K562 (cell line): ENCODE measurements around the gene MEIS2. TPM values are rescaled to one million over a fixed set of nuclear protein-coding genes. Genes with fewer than 3 reads are reported as not detected.

Source experiments
- ATAC-seq: fragments of 200-7000 bp; cut with Tn5 transposase; 3 replicates; pipeline ENCODE4 v1.9.1; 2020; ENCODE audit warnings: moderate library complexity
- BruUV-seq: library from RNA; stranded (reverse); fragments of 400-500 nt; replicated peaks from 2 replicates; lab custom pipeline; 2021; lab: Mats Ljungman, UMichigan
- CTCF ChIA-PET: fragments of 300-600 bp; formaldehyde crosslinking; extraction: SDS; loops from one replicate; lab custom pipeline; 2021; ENCODE audit warnings: low intra/inter-chr PET ratio; lab: Yijun Ruan, JAX
- POLR2A ChIA-PET: fragments of 300-600, 350-650 bp; sonication (Branson Sonifier 250); formaldehyde crosslinking; extraction: SDS; loops from one replicate; lab custom pipeline; 2021; ENCODE audit warnings: antibody characterized with exemption, inconsistent platforms; lab: Yijun Ruan, JAX
- DNase-seq, 4 experiments: peaks; one replicate each; pipeline versions ENCODE4 v3.0.0 to v3.0.0-alpha.2; 2011 to 2018; ENCODE audit warnings: low spot score in 3 of 4, mixed read lengths in 3 of 4; ENCODE audit errors: extremely low read depth in 1 of 4
- FAIRE-seq: peaks from 2 replicates; lab custom pipeline; 2011; peaks lifted over from hg19 to GRCh38; lab: Jason Lieb, UNC
- H2AFZ ChIP-seq: 2 replicates; pipeline ENCODE4 v1.6.0; 2011; ENCODE audit warnings: low read depth, low read length, control low read depth, inconsistent platforms
- H3K27ac ChIP-seq: fragments of 200-600 bp; 3 replicates; pipeline ENCODE4 v1.8.0; 2011; ENCODE audit warnings: low read depth, mild to moderate bottlenecking, control low read depth, inconsistent platforms, low read length, moderate library complexity, mixed read lengths; ENCODE audit errors: extremely low read depth
- H3K27me3 ChIP-seq, 2 experiments: fragments of 300-600 bp in 1 of 2; 2 replicates in 1 of 2; 3 replicates in 1 of 2; pipeline versions ENCODE4 v1.6.0 to v1.8.0; 2011; ENCODE audit warnings: inconsistent platforms in 2 of 2, low read length in 2 of 2, mild to moderate bottlenecking in 1 of 2, mixed read lengths in 1 of 2, moderate library complexity in 1 of 2; ENCODE audit not compliant: control insufficient read depth in 2 of 2, insufficient read depth in 2 of 2
- H3K36me3 ChIP-seq: fragments of 300-600 bp; 3 replicates; pipeline ENCODE4 v1.8.0; 2011; ENCODE audit warnings: mild to moderate bottlenecking, low read length, inconsistent platforms; ENCODE audit not compliant: control insufficient read depth, insufficient read depth
- H3K4me1 ChIP-seq, 2 experiments: fragments of 200-600 bp in 1 of 2; replicated peaks in 1 of 2; 2 replicates in 1 of 2; 3 replicates in 1 of 2; pipeline versions ENCODE4 v1.5.1 to v1.8.0; 2011; ENCODE audit warnings: inconsistent platforms in 2 of 2, low read length in 2 of 2, mild to moderate bottlenecking in 1 of 2, mixed read lengths in 1 of 2, moderate library complexity in 1 of 2; ENCODE audit not compliant: control insufficient read depth in 2 of 2, insufficient read depth in 2 of 2
- H3K4me2 ChIP-seq: 2 replicates; pipeline ENCODE4 v1.6.1; 2011; ENCODE audit warnings: low read length, control low read depth, inconsistent platforms, mixed read lengths; ENCODE audit not compliant: insufficient read depth
- H3K4me3 ChIP-seq: fragments of 200-600 bp; sonication (generic), shearing (Covaris generic); 2 replicates; pipeline ENCODE4 v1.5.1; 2016; ENCODE audit warnings: control low read depth, inconsistent platforms
- H3K79me2 ChIP-seq: fragments of 200-600 bp; 3 replicates; pipeline ENCODE4 v1.8.0; 2011; ENCODE audit warnings: low read length, inconsistent platforms; ENCODE audit not compliant: control insufficient read depth, insufficient read depth
- H3K9ac ChIP-seq, 2 experiments: 2 replicates each; pipeline versions ENCODE4 v1.6.0 to v1.6.1; 2011; ENCODE audit warnings: low read depth in 2 of 2, low read length in 2 of 2, control low read depth in 1 of 2, inconsistent platforms in 1 of 2, mild to moderate bottlenecking in 1 of 2, mixed read lengths in 1 of 2; ENCODE audit not compliant: insufficient read depth in 1 of 2
- H3K9me1 ChIP-seq: one replicate; pipeline ENCODE4 v1.6.0; 2011; ENCODE audit warnings: inconsistent platforms, mild to moderate bottlenecking, low read length, moderate library complexity; ENCODE audit not compliant: control insufficient read depth, insufficient read depth
- H3K9me3 ChIP-seq: replicated peaks from 2 replicates; pipeline ENCODE4 v1.5.1; 2011; ENCODE audit warnings: low read depth, low read length, inconsistent platforms; ENCODE audit not compliant: control insufficient read depth, insufficient read depth
- H4K20me1 ChIP-seq: replicated peaks from 2 replicates; pipeline ENCODE4 v1.6.1; 2011; ENCODE audit warnings: low read length, inconsistent platforms, mixed read lengths; ENCODE audit not compliant: control insufficient read depth, insufficient read depth
- CTBP1 ChIP-seq: fragments of 450-650 bp; IDR thresholded peaks from 2 replicates; pipeline ENCODE4 v1.6.1; 2016; ENCODE audit warnings: borderline replicate concordance
- GABPB1 ChIP-seq: sonication (generic); formaldehyde crosslinking; IDR thresholded peaks from 2 replicates; pipeline ENCODE4 v1.8.0; 2022; ENCODE audit warnings: mild to moderate bottlenecking, missing genetic modification reagents
- HIVEP1 ChIP-seq: fragments of 250-450 bp; sonication (Bioruptor Pico); IDR thresholded peaks from 2 replicates; pipeline ENCODE4 v1.4.0; 2020; ENCODE audit warnings: mild to moderate bottlenecking
- HMGN3 ChIP-seq: IDR thresholded peaks from 2 replicates; pipeline ENCODE4 v1.6.1; 2011; ENCODE audit warnings: borderline replicate concordance, low read depth, mild to moderate bottlenecking, mixed read lengths, low read length; ENCODE audit not compliant: insufficient read length; ENCODE audit errors: extremely low read depth
- HNRNPUL1 ChIP-seq: fragments of 200-400 bp; formaldehyde crosslinking; IDR thresholded peaks from 2 replicates; pipeline ENCODE4 v1.6.1; 2017; ENCODE audit warnings: low read length
- HOXB6 ChIP-seq: fragments of 250-450 bp; sonication (Bioruptor Pico); IDR thresholded peaks from 2 replicates; pipeline ENCODE4 v1.5.1; 2022; ENCODE audit warnings: mild to moderate bottlenecking, borderline replicate concordance
- MCM2 ChIP-seq: fragments of 450-650 bp; IDR thresholded peaks from 2 replicates; pipeline ENCODE4 v1.6.1; 2017; ENCODE audit warnings: low read depth, mild to moderate bottlenecking
- NONO ChIP-seq, 2 experiments: fragments of 200-400 bp in 1 of 2; fragments of 450-650 bp in 1 of 2; formaldehyde crosslinking in 1 of 2; IDR thresholded peaks; 2 replicates each; pipeline ENCODE4 v1.6.1; 2017; ENCODE audit warnings: low read depth in 2 of 2, mild to moderate bottlenecking in 2 of 2, moderate library complexity in 2 of 2, low read length in 1 of 2
- NR4A1 ChIP-seq, 2 experiments: fragments of 250-450 bp in 1 of 2; fragments of 450-650 bp in 1 of 2; sonication (Bioruptor Pico) in 1 of 2; IDR thresholded peaks; 2 replicates each; pipeline versions ENCODE4 v1.4.0 to v1.6.1; 2016 to 2020; ENCODE audit warnings: mild to moderate bottlenecking in 2 of 2, missing compliant biosample characterization in 1 of 2, missing genetic modification characterization in 1 of 2, moderate library complexity in 1 of 2
- POLR2AphosphoS5 ChIP-seq: IDR thresholded peaks from 2 replicates; pipeline ENCODE4 v1.6.1; 2011; ENCODE audit warnings: mild to moderate bottlenecking, low read depth, low read length, moderate library complexity; ENCODE audit not compliant: control insufficient read depth, insufficient read depth
- SMAD1 ChIP-seq: fragments of 150-350 bp; IDR thresholded peaks from 2 replicates; pipeline ENCODE4 v1.6.1; 2014; ENCODE audit warnings: low read length, low read depth; ENCODE audit not compliant: partially characterized antibody
- SNRNP70 ChIP-seq: fragments of 200-400 bp; formaldehyde crosslinking; optimal IDR thresholded peaks from 2 replicates; pipeline ENCODE3; 2017; ENCODE audit warnings: low read depth, low read length
- STAT5B ChIP-seq: fragments of 250-450 bp; sonication (Bioruptor Pico); IDR thresholded peaks from 2 replicates; pipeline ENCODE4 v1.8.0; 2021; ENCODE audit warnings: mild to moderate bottlenecking, inconsistent platforms
- TFAM ChIP-seq: fragments of 250-450 bp; sonication (Bioruptor Pico); conservative IDR thresholded peaks from 2 replicates; pipeline ENCODE4 v1.5.0; 2021; ENCODE audit warnings: mild to moderate bottlenecking, moderate library complexity
- YBX1 ChIP-seq: fragments of 450-650 bp; IDR thresholded peaks from 2 replicates; pipeline ENCODE4 v1.7.1; 2016; ENCODE audit warnings: mild to moderate bottlenecking
- ZNF134 ChIP-seq: fragments of 250-450 bp; sonication (Bioruptor Pico); conservative IDR thresholded peaks from 2 replicates; pipeline ENCODE4 v1.4.0; 2020
- ZNF282 ChIP-seq: sonication (generic); formaldehyde crosslinking; IDR thresholded peaks from 2 replicates; pipeline ENCODE4 v1.8.1; 2023; ENCODE audit warnings: missing genetic modification reagents
- ZNF586 ChIP-seq: fragments of 450-650 bp; formaldehyde crosslinking; conservative IDR thresholded peaks from 2 replicates; pipeline ENCODE4 v1.4.0; 2020; ENCODE audit warnings: mild to moderate bottlenecking, moderate library complexity
- WGBS: fragments of 100-300 bp; shearing (Covaris generic); methylation state at CpG from one replicate; pipeline ENCODE4 v1.1.6; 2016; ENCODE audit warnings: low coverage, mixed read lengths; ENCODE audit not compliant: insufficient coverage; ENCODE audit errors: missing lambda C conversion rate; 5-methylcytosine and 5-hydroxymethylcytosine counted together
- in situ Hi-C: fragments of 300-500 bp; cut with MboI; formaldehyde crosslinking; loops from 4 replicates; pipeline ENCODE4 v1.15.0; 2018; ENCODE audit warnings: inconsistent platforms, mixed read lengths
- intact Hi-C: fragments of 100-400 bp; cut with micrococcal nuclease; formaldehyde crosslinking; loops from 2 replicates; pipeline ENCODE4 v1.14.2; 2022
- polyA plus RNA-seq, 8 experiments: library from polyadenylated mRNA; depleted of rRNA in 4 of 8; stranded (reverse) in 5 of 8; unstranded in 3 of 8; fragments of >200 nt; fragmentation: Nextera tagmentation in 2 of 8; fragmentation: Illumina TruSeq in 1 of 8; extraction: Ambion mirVana in 2 of 8; extraction: Trizol in 1 of 8; gene quantifications; 2 replicates each; pipeline versions ENCODE4 v1.2.1 to v1.2.3, GENCODE V29; 2011 to 2014; ENCODE audit warnings: inconsistent platforms in 1 of 8, missing spikeins in 1 of 8
- total RNA-seq, 7 experiments: library from RNA; depleted of rRNA in 6 of 7; stranded (reverse); fragments of >200 nt in 6 of 7; fragmentation: Illumina TruSeq in 2 of 7; extraction: Trizol in 2 of 7; gene quantifications; 2 replicates each; pipeline versions ENCODE4 v1.2.1 to v1.2.3, GENCODE V29; 2011 to 2021; ENCODE audit warnings: low replicate concordance in 1 of 7
- TF ChIP-seq, protein P1 (sequence below): sonication (generic); formaldehyde crosslinking; IDR thresholded peaks from 2 replicates; pipeline ENCODE4 v1.8.1; 2023; ENCODE audit warnings: mild to moderate bottlenecking, missing genetic modification reagents
- TF ChIP-seq, protein P2 (sequence below): sonication (generic); formaldehyde crosslinking; IDR thresholded peaks from 2 replicates; pipeline ENCODE4 v1.8.1; 2022; ENCODE audit warnings: missing genetic modification reagents
- TF ChIP-seq, protein P3 (sequence below): fragments of 250-450 bp; sonication (Bioruptor Pico); IDR thresholded peaks from 2 replicates; pipeline ENCODE4 v1.6.1; 2021; ENCODE audit warnings: mild to moderate bottlenecking

The MEIS2 gene
- total and polyA plus RNA-seq, 9 of the 15 experiments (the other 6 are each of a cell fraction or from before 2014, with no cell fraction given): 7.5 to 64.2 (median 22.3) TPM

DNA sequence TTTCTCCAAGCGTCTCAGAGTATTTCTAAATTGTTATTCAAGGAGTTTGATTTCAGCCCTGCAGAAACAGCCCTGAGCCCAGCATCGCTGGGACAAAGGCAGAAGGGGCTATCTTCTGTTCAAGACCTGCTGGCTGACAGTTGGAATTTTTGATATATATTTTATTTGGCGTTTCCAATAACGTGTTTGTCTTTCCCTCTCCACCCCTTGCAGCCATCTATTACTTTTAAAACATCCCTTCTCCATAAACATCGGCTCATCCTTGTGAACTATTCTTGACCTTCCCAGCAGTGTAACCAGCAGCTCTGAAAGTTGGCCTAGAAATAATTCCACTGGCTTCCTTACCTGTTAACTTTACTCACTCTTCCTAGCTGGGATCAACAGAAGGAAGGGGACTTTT, 5.5 kb upstream of the MEIS2 start (continued):
- TF ChIP-seq, protein P1, sequence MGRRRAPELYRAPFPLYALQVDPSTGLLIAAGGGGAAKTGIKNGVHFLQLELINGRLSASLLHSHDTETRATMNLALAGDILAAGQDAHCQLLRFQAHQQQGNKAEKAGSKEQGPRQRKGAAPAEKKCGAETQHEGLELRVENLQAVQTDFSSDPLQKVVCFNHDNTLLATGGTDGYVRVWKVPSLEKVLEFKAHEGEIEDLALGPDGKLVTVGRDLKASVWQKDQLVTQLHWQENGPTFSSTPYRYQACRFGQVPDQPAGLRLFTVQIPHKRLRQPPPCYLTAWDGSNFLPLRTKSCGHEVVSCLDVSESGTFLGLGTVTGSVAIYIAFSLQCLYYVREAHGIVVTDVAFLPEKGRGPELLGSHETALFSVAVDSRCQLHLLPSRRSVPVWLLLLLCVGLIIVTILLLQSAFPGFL (CRISPR knock-in tag): no peak
- no peak for TF ChIP-seq SNRNP70
- no peak for TF ChIP-seq ZNF134
- no peak for TF ChIP-seq NONO (IDR thresholded peaks at IDR 0.05; ENCODE audit: low read depth in 2 of 2, low read length in 1 of 2)
- TF ChIP-seq CTBP1: no peak
- TF ChIP-seq YBX1: no peak
- TF ChIP-seq NR4A1 (CRISPR knock-in tag; IDR thresholded peaks at IDR 0.05): no peak
- TF ChIP-seq NR4A1 (tag; IDR thresholded peaks at IDR 0.05): no peak
- no peak for TF ChIP-seq TFAM (CRISPR knock-in tag)
- no peak for TF ChIP-seq HOXB6 (CRISPR knock-in tag)
- TF ChIP-seq HIVEP1 (CRISPR knock-in tag): no peak
- TF ChIP-seq, all 486 proteins: peak for 0

DNA sequence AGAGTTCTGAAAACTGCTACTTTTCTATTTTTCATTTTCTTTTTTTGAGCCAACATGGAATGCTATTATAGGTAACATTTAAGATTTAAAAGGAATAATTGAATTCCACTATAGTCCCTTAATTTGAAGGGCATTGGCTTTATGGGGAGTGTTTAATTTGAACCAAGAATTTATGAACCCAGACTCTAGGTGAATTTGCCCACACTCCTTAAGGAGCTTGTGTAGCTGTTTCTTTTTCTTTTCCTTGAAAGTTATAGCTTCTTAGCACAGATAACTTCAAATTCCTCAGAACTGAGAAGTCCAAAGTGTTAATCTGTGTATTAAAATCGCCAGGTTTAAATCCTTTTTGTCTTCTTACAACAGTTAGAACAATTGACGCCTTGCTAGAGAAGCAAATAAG, 4.7 kb upstream of the MEIS2 start:
- Histone ChIP-seq H3K27me3 (no peaks in the 10 kb centered on the region), H3K9ac (no peak overlapping the region), H3K9me1 (no peaks in the 10 kb centered on the region), H3K4me1 (peaks cover 7 to 22% of the 10 kb centered on the region in 2 experiments; a peak in 3 of 5 replicates), H3K27ac (no peak overlapping the region), H3K4me2 (no peak overlapping the region), H2AFZ (no peak overlapping the region), H3K9me3 (no peaks in the 10 kb centered on the region), H3K4me3 (no peak overlapping the region), H3K36me3 (no peaks in the 10 kb centered on the region), H4K20me1 (no peaks in the 10 kb centered on the region), H3K79me2 (peaks cover 9% of the 10 kb centered on the region)
- DNase-seq: no peak
- in situ Hi-C loops (loop anchor here (10.0 to 25.0 kb wide), 2 partner anchors 220 to 1568 kb away; partner anchors contain the start of gene DPH6), intact Hi-C loops (loop anchor here (5.0 to 10.0 kb wide), 2 partner anchors 160 to 603 kb away; no protein-coding TSS in a partner anchor)
- BruUV-seq: no TSS peak
- TF ChIP-seq HMGN3 (no peak), STAT5B (CRISPR knock-in tag) (no peak), SMAD1 (no peak), POLR2AphosphoS5 (no peak), GABPB1 (CRISPR knock-in tag) (no peak), ZNF586 (CRISPR knock-in tag) (no peak), ZNF282 (CRISPR knock-in tag) (no peak), MCM2 (no peak), HNRNPUL1 (no peak)
- TF ChIP-seq, protein P2, sequence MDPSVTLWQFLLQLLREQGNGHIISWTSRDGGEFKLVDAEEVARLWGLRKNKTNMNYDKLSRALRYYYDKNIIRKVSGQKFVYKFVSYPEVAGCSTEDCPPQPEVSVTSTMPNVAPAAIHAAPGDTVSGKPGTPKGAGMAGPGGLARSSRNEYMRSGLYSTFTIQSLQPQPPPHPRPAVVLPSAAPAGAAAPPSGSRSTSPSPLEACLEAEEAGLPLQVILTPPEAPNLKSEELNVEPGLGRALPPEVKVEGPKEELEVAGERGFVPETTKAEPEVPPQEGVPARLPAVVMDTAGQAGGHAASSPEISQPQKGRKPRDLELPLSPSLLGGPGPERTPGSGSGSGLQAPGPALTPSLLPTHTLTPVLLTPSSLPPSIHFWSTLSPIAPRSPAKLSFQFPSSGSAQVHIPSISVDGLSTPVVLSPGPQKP (CRISPR knock-in tag): no peak
- TF ChIP-seq, protein P3, sequence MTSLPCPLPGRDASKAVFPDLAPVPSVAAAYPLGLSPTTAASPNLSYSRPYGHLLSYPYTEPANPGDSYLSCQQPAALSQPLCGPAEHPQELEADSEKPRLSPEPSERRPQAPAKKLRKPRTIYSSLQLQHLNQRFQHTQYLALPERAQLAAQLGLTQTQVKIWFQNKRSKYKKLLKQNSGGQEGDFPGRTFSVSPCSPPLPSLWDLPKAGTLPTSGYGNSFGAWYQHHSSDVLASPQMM (CRISPR knock-in tag): no peak
- no peak for FAIRE-seq
- ChIA-PET POLR2A (interaction anchor here (1.1 to 1.2 kb wide), 3 partner anchors 8 to 18 kb away, joined by 3 to 6 read pairs (median 4); no protein-coding TSS in a partner anchor), CTCF (interaction anchor here (0.6 to 3.1 kb wide), 2 partner anchors 221 to 1814 kb away, joined by 3 to 11 read pairs; no protein-coding TSS in a partner anchor)
- WGBS: 42% methylated on average over 2 of the region's 2 CpGs
- ATAC-seq: no peak
